GM12874 (cell line): ENCODE results near the gene MCM8.

Source experiments
- TF ChIP-seq, protein P1 (sequence below): IDR thresholded peaks from 2 replicates; pipeline ENCODE4 v1.5.1; 2011; ENCODE audit warnings: low read depth, mild to moderate bottlenecking, control low read depth, low read length, moderate library complexity; ENCODE audit not compliant: insufficient read depth

Gene MCM8

DNA sequence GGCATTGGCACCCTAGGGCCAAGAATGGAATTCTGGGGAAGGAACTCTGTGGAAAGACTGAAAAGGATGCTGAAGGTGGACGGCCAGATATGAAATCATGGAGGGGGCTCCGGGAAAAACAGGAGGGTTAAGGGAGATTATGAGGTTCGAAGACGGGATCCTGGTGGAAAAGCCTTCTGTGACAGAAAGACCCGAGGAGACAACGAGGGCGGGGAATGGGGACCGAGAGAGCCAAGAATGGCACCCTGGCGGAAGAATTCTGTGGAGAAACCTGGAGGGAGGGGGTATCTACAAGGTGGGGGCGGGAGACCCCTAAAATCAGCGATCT, 545 bp upstream of the MCM8 start:
- TF ChIP-seq, protein P1, sequence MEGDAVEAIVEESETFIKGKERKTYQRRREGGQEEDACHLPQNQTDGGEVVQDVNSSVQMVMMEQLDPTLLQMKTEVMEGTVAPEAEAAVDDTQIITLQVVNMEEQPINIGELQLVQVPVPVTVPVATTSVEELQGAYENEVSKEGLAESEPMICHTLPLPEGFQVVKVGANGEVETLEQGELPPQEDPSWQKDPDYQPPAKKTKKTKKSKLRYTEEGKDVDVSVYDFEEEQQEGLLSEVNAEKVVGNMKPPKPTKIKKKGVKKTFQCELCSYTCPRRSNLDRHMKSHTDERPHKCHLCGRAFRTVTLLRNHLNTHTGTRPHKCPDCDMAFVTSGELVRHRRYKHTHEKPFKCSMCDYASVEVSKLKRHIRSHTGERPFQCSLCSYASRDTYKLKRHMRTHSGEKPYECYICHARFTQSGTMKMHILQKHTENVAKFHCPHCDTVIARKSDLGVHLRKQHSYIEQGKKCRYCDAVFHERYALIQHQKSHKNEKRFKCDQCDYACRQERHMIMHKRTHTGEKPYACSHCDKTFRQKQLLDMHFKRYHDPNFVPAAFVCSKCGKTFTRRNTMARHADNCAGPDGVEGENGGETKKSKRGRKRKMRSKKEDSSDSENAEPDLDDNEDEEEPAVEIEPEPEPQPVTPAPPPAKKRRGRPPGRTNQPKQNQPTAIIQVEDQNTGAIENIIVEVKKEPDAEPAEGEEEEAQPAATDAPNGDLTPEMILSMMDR, result no peak

DNA sequence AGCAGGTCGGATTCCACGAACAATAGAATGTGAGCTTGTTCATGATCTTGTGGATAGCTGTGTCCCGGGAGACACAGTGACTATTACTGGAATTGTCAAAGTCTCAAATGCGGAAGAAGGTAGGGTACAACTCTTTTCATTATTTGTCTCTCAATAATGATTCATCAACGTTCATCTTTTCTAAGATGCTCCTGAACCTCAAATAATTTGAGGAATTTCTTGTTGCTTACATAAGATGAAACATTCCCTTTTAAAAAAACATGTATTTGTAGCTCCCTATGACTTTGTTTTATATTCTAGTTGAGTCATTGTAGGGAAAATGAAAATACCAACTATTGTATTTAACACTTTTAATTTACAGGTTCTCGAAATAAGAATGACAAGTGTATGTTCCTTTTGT, 17.0 kb downstream of the MCM8 start:
- TF ChIP-seq, protein P1, result no peak

DNA sequence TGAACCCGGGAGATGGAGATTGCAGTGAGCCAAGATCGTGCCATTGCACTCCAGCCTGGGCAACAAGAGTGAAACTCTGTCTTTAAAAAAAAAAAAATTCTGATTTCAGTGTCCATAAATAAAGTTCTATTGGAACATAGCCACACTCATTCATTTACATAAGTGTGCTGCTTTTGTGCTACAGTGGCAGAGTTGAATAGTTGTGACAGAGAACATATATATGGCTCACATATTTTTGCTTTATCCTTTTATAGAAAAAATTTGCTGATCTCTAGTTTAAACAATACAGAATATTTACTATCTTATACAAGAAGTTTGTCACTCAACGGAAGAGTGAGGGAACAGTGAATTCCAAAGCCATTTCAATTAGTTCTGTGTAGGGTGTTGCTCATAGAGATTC, 18.0 kb downstream of the MCM8 start:
- TF ChIP-seq, protein P1, result no peak

DNA sequence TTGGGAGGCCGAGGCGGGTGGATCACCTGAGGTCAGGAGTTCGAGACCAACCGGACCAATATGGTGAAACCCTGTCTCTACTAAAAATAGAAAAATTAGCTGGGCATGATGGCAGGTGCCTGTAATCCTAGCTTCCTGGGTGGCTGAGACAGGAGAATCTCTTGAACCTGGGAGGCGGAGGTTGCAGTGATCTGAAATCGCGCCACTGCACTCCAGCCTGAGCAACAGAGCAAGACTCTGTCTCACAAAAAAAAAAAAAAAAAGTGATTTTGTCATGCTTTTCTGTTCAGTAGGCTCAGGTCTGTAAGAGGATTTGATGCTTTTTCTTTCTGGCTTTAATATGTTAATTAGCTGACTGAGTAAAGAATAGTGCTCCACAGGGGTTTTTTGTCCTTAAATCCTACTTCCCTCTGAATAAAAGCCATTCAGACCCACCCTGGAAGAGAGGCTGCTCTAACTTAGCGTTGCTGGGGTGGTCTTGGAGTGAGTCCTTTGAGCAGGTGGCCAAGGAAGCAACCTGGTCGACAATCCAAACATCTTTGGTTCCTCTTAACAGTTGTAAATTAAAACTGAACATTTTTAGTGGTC, 19.0 kb downstream of the MCM8 start:
- TF ChIP-seq, protein P1, result no peak

DNA sequence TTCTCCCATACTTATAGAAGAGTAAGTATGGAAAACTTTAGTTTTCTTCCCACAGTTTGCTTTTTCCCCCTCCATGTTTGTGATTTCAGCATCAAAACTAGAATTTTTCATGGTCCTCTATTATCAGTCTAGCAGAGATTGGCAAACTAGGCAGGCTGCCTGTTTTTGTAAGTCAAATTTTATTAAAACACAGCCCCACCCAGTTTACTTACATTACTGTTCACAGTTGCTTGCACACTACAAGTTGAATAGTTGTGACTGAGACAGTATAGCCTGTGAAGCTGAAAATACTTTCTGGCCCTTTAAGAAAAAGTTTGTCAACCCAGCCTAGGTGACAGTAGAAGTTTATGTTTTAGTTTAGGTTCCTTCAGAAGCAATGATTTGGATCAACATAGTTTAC, 19.5 kb downstream of the MCM8 start:
- TF ChIP-seq, protein P1, result no peak

DNA sequence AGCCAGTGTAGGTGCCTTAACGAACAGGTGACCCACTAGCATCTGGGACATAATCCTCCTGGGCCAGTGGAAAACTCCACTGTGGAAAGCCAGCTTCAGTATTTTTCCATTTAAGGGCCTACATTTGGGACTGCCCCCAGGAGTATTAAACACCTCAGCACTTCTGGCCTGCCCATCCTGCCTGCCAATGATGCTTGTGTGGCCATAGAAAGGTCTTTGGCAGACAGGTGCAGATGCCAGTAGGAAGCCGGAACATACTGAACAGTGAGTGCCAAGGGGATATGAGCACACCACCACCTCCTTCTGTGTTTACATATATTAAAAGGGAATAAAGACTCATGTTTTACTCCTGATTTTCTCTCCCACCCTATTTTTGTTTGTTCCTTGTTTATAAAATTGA, 19.9 kb downstream of the MCM8 start:
- TF ChIP-seq, protein P1, result no peak

GRCh38 chr20:5971203-5971602, 20.8 kb downstream of the MCM8 start:
- TF ChIP-seq, protein P1, result no peak
